HEK293T (cell line): ENCODE measurements around the gene SRBD1.

Experiments used
- FOXA1 ChIP-seq: fragments of 450-650 bp; IDR thresholded peaks from 2 replicates; pipeline ENCODE4 v1.6.1; 2016; ENCODE audit warnings: mild to moderate bottlenecking
- FOXK2 ChIP-seq: fragments of 450-650 bp; IDR thresholded peaks from 2 replicates; pipeline ENCODE4 v1.6.1; 2016; ENCODE audit warnings: mild to moderate bottlenecking
- FOXM1 ChIP-seq: fragments of 450-650 bp; IDR thresholded peaks from 2 replicates; pipeline ENCODE4 v1.6.1; 2017; ENCODE audit warnings: mild to moderate bottlenecking, borderline replicate concordance
- SUZ12 ChIP-seq: fragments of 450-650 bp; IDR thresholded peaks from 2 replicates; pipeline ENCODE4 v1.6.1; 2016; ENCODE audit warnings: mild to moderate bottlenecking

GRCh38 chr2:45470531-45470930 is 140.5 kb downstream of the SRBD1 start:
- TF ChIP-seq FOXK2 = no peak
- no peak for TF ChIP-seq SUZ12
- no peak for TF ChIP-seq FOXM1
- TF ChIP-seq FOXA1 = no peak
